GM12878 (cell line): ENCODE results near the gene PRPF18. TPM values are rescaled to one million over a fixed set of nuclear protein-coding genes. Genes with fewer than 3 reads are reported as not detected.

Experiments used
- ATAC-seq: fragments of 200-7000 bp; cut with Tn5 transposase; 3 replicates; pipeline ENCODE4 v1.9.1; 2020; ENCODE audit warnings: mild to moderate bottlenecking, moderate library complexity
- BruUV-seq: library from RNA; stranded (reverse); fragments of 400-500 nt; replicated peaks from 2 replicates; lab custom pipeline; 2021; lab: Mats Ljungman, UMichigan
- CTCF ChIA-PET: fragments of 300-600 bp; sonication (Branson Sonifier 250); formaldehyde crosslinking; extraction: SDS; loops from one replicate; lab custom pipeline; 2021; ENCODE audit warnings: inconsistent platforms; lab: Yijun Ruan, JAX
- POLR2A ChIA-PET: fragments of 350-600 bp; formaldehyde crosslinking; extraction: SDS; loops from one replicate; lab custom pipeline; 2021; ENCODE audit warnings: inconsistent platforms; lab: Charles Lee
- RAD21 ChIA-PET: fragments of 300-600 bp; sonication (Branson Sonifier 250); formaldehyde crosslinking; loops from one replicate; lab custom pipeline; 2023; ENCODE audit warnings: antibody characterized with exemption; ENCODE audit not compliant: unreplicated experiment; lab: Charles Lee
- SMC1A ChIA-PET: fragments of 300-600 bp; sonication (Branson Sonifier 250); formaldehyde crosslinking; loops from one replicate; lab custom pipeline; 2023; ENCODE audit not compliant: unreplicated experiment, uncharacterized antibody; lab: Charles Lee
- DNase-seq: peaks from one replicate; pipeline ENCODE4 v3.0.0-alpha.2; 2011; ENCODE audit warnings: low read depth, low spot score
- FAIRE-seq: peaks from 3 replicates; lab custom pipeline; 2011; peaks lifted over from hg19 to GRCh38; lab: Jason Lieb, UNC
- H2AFZ ChIP-seq: 2 replicates; pipeline ENCODE4 v1.6.0; 2011; ENCODE audit warnings: low read depth, low read length, control low read depth; ENCODE audit not compliant: control insufficient read depth
- H3K27ac ChIP-seq: 2 replicates; pipeline ENCODE4 v1.5.1; 2011; ENCODE audit warnings: control low read depth; ENCODE audit not compliant: control insufficient read depth, insufficient read depth
- H3K27me3 ChIP-seq, 2 experiments: replicated peaks in 1 of 2; 2 replicates each; pipeline versions ENCODE4 v1.6.0 to v1.6.1; 2011; ENCODE audit warnings: low read length in 1 of 2; ENCODE audit not compliant: control insufficient read depth in 2 of 2, insufficient read depth in 2 of 2
- H3K36me3 ChIP-seq, 2 experiments: 2 replicates each; pipeline ENCODE4 v1.5.1; 2011; ENCODE audit warnings: low read length in 1 of 2; ENCODE audit not compliant: control insufficient read depth in 2 of 2, insufficient read depth in 2 of 2
- H3K4me1 ChIP-seq: 2 replicates; pipeline ENCODE4 v1.6.1; 2011; ENCODE audit warnings: mild to moderate bottlenecking, low read length, moderate library complexity, mixed read lengths; ENCODE audit not compliant: control insufficient read depth, insufficient read depth
- H3K4me2 ChIP-seq: 2 replicates; pipeline ENCODE4 v1.6.0; 2011; ENCODE audit warnings: control low read depth; ENCODE audit not compliant: control insufficient read depth, insufficient read depth
- H3K4me3 ChIP-seq: fragments of 200-600 bp; sonication (generic); 2 replicates; pipeline ENCODE4 v1.5.1; 2016
- H3K79me2 ChIP-seq: 2 replicates; pipeline ENCODE4 v1.6.0; 2011; ENCODE audit warnings: low read length; ENCODE audit not compliant: control insufficient read depth, insufficient read depth
- H3K9ac ChIP-seq: 2 replicates; pipeline ENCODE4 v1.8.0; 2011; ENCODE audit warnings: low read length, control low read depth, mixed read lengths; ENCODE audit not compliant: control insufficient read depth, insufficient read depth
- H3K9me3 ChIP-seq: replicated peaks from 3 replicates; pipeline ENCODE4 v1.5.1; 2011; ENCODE audit warnings: mild to moderate bottlenecking, low read length; ENCODE audit not compliant: control insufficient read depth, insufficient read depth
- H4K20me1 ChIP-seq: 2 replicates; pipeline ENCODE4 v1.6.0; 2011; ENCODE audit not compliant: control insufficient read depth, insufficient read depth
- ATF7 ChIP-seq: fragments of 450-650 bp; IDR thresholded peaks from 2 replicates; pipeline ENCODE4 v1.6.1; 2016; ENCODE audit warnings: low read depth, mild to moderate bottlenecking
- CEBPZ ChIP-seq: fragments of 150-350 bp; IDR thresholded peaks from 2 replicates; pipeline ENCODE4 v1.6.1; 2016; ENCODE audit warnings: low read depth, low read length
- MLLT1 ChIP-seq: fragments of 450-650 bp; IDR thresholded peaks from 2 replicates; pipeline ENCODE4 v1.6.1; 2016; ENCODE audit warnings: mild to moderate bottlenecking
- POLR2A ChIP-seq: IDR thresholded peaks from 2 replicates; pipeline ENCODE4 v1.6.1; 2011; ENCODE audit warnings: low read depth, mild to moderate bottlenecking, low read length
- POLR2AphosphoS2 ChIP-seq: IDR thresholded peaks from 2 replicates; pipeline ENCODE4 v1.6.1; 2011; ENCODE audit warnings: low read depth, mild to moderate bottlenecking, low read length, improper control_type of control experiment, moderate library complexity
- RAD21 ChIP-seq: IDR thresholded peaks from 2 replicates; pipeline ENCODE4 v1.6.1; 2011; ENCODE audit warnings: mild to moderate bottlenecking, low read depth, low read length, moderate library complexity; ENCODE audit not compliant: insufficient read depth
- REST ChIP-seq: IDR thresholded peaks from 2 replicates; pipeline ENCODE4 v1.6.1; 2012; ENCODE audit warnings: mild to moderate bottlenecking, low read depth, low read length
- SRF ChIP-seq, 2 experiments: IDR thresholded peaks; 2 replicates each; pipeline ENCODE4 v1.6.1; 2011; ENCODE audit warnings: low read depth in 2 of 2, low read length in 2 of 2, mild to moderate bottlenecking in 1 of 2, moderate library complexity in 1 of 2
- TCF7 ChIP-seq: IDR thresholded peaks from 2 replicates; pipeline ENCODE4 v1.6.1; 2014; ENCODE audit warnings: antibody characterized with exemption, borderline replicate concordance
- YY1 ChIP-seq: IDR thresholded peaks from 2 replicates; pipeline ENCODE4 v1.6.1; 2011; ENCODE audit warnings: low read depth, mild to moderate bottlenecking, low read length
- WGBS: methylation state at CpG from one replicate; pipeline ENCODE4 v1.1.6; 2016; ENCODE audit warnings: low lambda C conversion rate; ENCODE audit not compliant: insufficient replicate concordance, insufficient coverage; ENCODE audit errors: missing lambda C conversion rate; 5-methylcytosine and 5-hydroxymethylcytosine counted together
- in situ Hi-C: fragments of 300-500 bp; cut with MboI; formaldehyde crosslinking; loops from 9 replicates; pipeline ENCODE4 v1.14.3; 2018; ENCODE audit warnings: mixed read lengths
- intact Hi-C: fragments of 100-400 bp; cut with micrococcal nuclease; formaldehyde crosslinking; loops from one replicate; pipeline ENCODE4 v1.14.2; 2022; ENCODE audit not compliant: unreplicated experiment
- polyA plus RNA-seq, 11 experiments: library from polyadenylated mRNA; depleted of rRNA in 4 of 11; unstranded in 6 of 11; stranded (reverse) in 5 of 11; fragments of >200 nt; fragmentation: Nextera tagmentation in 4 of 11; fragmentation: Illumina TruSeq in 1 of 11; extraction: Ambion mirVana in 4 of 11; extraction: Trizol in 1 of 11; gene quantifications; 1 replicate in 1 of 11; 2 replicates in 10 of 11; pipeline versions ENCODE4 v1.2.1 to v1.2.3, GENCODE V29; 2011 to 2016; ENCODE audit warnings: inconsistent platforms in 2 of 11, missing spikeins in 2 of 11, low read depth in 1 of 11
- total RNA-seq, 4 experiments: library from RNA; depleted of rRNA in 3 of 4; stranded (reverse); fragments of >200 nt in 3 of 4; fragmentation: Illumina TruSeq in 1 of 4; extraction: Trizol in 1 of 4; gene quantifications; 2 replicates each; pipeline versions ENCODE4 v1.2.1 to v1.2.3, GENCODE V29; 2013 to 2021
- TF ChIP-seq, protein P1 (sequence below): IDR thresholded peaks from 2 replicates; pipeline ENCODE4 v1.6.1; 2011; ENCODE audit warnings: mild to moderate bottlenecking, low read depth, low read length, moderate library complexity; ENCODE audit not compliant: insufficient replicate concordance

Gene PRPF18
- total and polyA plus RNA-seq, 10 of the 15 experiments (the other 5 are each of a cell fraction or from before 2014, with no cell fraction given), result 15.6 to 35.8 (median 28.8) TPM

- BruUV-seq, result no TSS peak
- POLR2A ChIA-PET, result interaction anchor here (0.6 kb wide), 1 partner anchor 77 kb away, joined by 3 read pairs; no protein-coding TSS in a partner anchor
These were observed 78.9 kb downstream of the PRPF18 start for GRCh38 chr10:13665516-13666262.

More at GRCh38 chr10:13665516-13666262, 78.9 kb downstream of the PRPF18 start:
- in situ Hi-C loops (loop anchor here (5.0 kb wide), 1 partner anchor 112 kb away; no protein-coding TSS in a partner anchor), intact Hi-C loops (no loop called here)
- ChIA-PET SMC1A (interaction anchor here (0.6 to 1.3 kb wide), 2 partner anchors 41 to 118 kb away, joined by 3 read pairs; no protein-coding TSS in a partner anchor), RAD21 (interaction anchor here (1.7 kb wide), 1 partner anchor 20 kb away, joined by 3 read pairs; no protein-coding TSS in a partner anchor), CTCF (interaction anchor here (0.5 kb wide), 1 partner anchor 98 kb away, joined by 3 read pairs; no protein-coding TSS in a partner anchor)
- no peaks in the 10 kb centered on the region; the same call in 1 of the 2 replicates for H4K20me1 ChIP-seq
- no peak for TF ChIP-seq POLR2AphosphoS2
- TF ChIP-seq SRF (IDR thresholded peaks at IDR 0.05; ENCODE audit: low read depth in 2 of 2, low read length in 2 of 2), result no peak
- no peak for TF ChIP-seq YY1
- TF ChIP-seq MLLT1, result no peak
- no peak for TF ChIP-seq POLR2A
- TF ChIP-seq, protein P1, sequence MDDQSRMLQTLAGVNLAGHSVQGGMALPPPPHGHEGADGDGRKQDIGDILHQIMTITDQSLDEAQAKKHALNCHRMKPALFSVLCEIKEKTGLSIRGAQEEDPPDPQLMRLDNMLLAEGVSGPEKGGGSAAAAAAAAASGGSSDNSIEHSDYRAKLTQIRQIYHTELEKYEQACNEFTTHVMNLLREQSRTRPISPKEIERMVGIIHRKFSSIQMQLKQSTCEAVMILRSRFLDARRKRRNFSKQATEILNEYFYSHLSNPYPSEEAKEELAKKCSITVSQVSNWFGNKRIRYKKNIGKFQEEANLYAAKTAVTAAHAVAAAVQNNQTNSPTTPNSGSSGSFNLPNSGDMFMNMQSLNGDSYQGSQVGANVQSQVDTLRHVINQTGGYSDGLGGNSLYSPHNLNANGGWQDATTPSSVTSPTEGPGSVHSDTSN, result no peak
- no peak for TF ChIP-seq REST
- TF ChIP-seq CEBPZ, result no peak
- TF ChIP-seq RAD21, result no peak
- TF ChIP-seq TCF7, result no peak
- TF ChIP-seq ATF7, result no peak
- peaks cover 28 to 36% of the 10 kb centered on the region in 2 experiments for H3K36me3 ChIP-seq
- no peak for FAIRE-seq
- no peaks in the 10 kb centered on the region for H3K79me2 ChIP-seq
- no peak overlapping the region for H3K4me2 ChIP-seq
- no peak for DNase-seq
- H2AFZ ChIP-seq, result no peak overlapping the region
- H3K9me3 ChIP-seq, result no peaks in the 10 kb centered on the region
- WGBS, result 93% methylated on average over 20 of the region's 20 CpGs
- H3K4me3 ChIP-seq, result no peak overlapping the region
- no peak overlapping the region for H3K27ac ChIP-seq
- H3K4me1 ChIP-seq, result peaks cover under 1% of the 10 kb centered on the region; the same call in 1 of the 2 replicates
- ATAC-seq, result no peak
- H3K9ac ChIP-seq, result no peak overlapping the region
- no peaks in the 10 kb centered on the region for H3K27me3 ChIP-seq
